ENCODE measurements around the gene PCDHA2.
"Not testable (repeated sequence)": the region's sequence is repeated elsewhere in the genome, so short reads cannot be mapped to it uniquely, and the experiment has no call there.

The PCDHA2 gene

DNA sequence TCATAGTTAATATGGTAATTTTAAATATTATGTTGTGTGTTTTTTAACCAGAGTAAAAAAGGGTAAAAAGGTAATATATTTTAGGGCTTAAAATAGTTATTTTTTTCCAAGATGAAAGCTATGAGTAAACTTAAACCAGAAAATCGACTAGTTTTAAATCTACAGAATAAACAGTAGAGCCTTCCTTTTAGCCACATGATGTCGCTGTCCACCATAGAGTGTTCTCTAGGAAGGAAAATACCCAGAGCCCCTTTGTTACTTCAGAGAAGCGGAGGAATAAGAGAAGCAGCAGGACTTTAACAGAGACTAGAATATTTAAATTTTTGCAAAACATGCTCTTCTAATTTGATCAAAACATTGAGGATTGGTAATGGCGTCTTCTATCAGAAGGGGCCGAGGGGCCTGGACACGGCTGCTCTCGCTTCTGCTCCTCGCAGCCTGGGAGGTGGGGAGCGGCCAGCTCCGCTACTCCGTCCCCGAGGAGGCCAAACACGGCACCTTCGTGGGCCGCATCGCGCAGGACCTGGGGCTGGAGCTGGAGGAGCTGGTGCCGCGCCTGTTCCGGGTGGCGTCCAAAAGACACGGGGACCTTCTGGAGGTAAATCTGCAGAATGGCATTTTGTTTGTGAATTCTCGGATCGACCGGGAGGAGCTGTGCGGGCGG lies at the start of gene PCDHA2:
TSS of gene PCDHA2 (plus strand) at position 258 of the 664 bp plus-strand sequence.
- DNase-seq: no peak

DNA sequence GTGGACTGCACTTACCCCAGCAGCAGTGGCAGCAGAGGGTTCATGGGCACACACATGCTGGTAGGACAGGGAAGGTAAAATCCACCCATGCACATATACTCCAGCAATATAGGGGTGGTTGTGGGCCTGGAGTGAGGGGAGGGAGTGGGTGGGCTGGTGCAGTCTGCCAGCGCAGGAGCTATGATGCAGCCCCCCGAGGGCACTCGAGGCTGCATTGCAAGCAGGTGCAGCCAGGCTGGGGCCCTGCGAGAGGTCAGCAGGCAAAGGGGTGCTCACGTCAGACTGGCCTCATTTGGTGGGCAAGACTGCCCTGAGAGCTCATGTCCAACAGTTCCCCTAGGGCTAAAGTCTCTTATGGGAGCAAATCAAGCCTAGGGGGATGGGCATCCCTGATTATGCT lies 41.1 kb upstream of the PCDHA2 start:
- no peak for DNase-seq

DNA sequence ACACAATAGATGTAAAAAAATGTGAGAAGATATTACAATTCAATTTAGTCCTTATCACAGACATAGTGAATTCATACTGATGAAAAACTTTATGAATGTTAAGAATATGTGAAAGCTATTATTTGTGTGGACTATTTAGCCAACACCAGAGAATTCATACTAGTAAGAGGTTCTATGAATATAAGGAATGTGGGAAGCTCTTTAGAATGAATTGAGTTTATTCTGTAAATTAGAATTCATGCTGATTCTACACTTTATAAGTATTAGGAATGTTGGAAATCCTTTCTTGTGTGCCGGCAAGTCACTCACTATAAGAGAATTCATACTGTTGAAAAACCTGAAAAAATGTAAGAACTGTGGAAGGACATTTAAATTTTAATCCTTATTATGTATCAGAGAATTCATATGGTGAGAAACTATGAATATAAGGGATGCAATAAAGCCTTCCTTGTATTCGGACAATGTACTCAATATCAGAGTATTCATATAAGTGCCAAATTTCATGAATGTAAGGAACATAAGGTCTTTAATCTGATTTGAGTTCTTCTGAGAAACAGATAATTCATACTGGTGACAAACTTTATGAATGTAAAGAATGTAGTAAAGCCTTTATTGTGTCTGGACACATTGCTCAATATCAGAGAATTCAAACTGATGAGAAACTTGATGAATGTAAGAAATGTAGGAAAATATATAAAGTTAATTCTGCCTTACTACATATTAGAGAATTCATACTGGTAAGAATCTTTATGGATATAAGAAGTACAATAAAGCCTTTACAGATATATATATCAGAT lies 30.3 kb upstream of the PCDHA2 start:
- no peak for DNase-seq

DNA sequence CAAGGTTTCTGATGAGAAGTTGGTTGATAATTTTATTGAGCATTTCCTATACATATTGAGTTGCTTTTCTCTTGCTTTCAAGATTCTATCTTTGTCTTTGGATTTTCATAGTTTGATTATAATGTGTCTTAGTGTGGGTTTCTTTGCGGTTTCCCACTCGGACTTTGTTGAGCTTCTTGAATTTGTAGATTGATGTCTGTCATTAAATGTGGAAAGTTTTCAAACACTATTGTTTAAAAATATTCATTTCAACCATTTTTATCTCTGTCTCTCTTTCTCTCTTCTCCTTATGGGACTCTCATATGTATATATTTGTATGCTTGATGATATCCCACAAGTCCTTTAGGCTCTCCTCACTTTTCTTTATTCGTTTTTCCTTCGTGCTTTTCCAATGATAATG lies 27.2 kb upstream of the PCDHA2 start:
- DNase-seq: no peak

DNA sequence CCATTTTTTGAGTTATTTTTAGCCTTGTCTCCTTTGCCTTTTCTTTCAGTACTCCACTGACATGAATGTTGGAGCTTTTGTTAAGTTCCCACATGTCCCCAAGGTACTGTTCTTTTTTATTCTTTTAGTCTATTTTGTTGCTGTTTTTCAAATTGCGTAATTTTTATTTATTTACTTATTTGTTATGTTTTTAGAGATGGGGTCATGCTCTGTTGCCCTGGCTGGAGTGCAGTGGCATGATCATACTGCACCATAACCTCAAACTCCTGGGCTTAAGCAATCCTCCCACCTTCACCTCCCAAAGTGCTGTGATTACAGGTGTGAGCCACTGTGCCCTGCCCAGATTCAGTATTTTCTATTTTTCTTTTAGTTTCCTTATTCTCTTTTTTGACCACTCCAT lies 14.1 kb upstream of the PCDHA2 start:
- DNase-seq: no peak

DNA sequence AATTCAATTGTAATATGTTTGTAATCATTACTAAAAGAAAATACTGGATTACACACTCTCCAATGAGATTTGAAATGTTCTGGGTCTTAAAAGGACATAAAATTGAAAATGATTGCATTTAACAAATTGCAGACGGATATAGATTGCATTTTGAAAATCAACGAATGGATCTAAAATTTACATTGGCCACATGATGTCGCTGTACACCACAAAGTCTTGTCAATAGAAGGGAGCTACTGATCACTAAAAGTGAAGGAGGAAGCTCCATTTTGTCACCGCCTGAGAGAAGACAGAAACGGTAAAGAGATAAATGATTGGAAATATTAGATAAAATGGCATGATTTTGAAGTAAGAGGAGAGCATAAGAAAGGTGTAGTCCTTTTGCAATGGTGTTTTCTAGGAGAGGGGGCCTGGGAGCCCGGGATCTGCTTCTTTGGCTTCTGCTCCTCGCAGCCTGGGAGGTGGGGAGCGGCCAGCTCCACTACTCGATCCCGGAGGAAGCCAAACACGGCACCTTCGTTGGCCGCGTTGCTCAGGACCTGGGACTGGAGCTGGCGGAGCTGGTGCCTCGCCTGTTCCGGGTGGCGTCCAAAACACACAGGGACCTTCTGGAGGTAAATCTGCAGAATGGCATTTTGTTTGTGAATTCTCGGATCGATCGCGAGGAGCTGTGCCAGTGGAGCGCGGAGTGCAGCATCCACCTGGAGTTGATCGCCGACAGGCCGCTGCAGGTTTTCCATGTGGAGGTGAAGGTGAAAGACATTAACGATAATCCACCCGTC lies 8.6 kb upstream of the PCDHA2 start, which contains the start of gene PCDHA1:
TSS of gene PCDHA1 (plus strand) at position 236 of the 782 bp plus-strand sequence.
- no peak for DNase-seq

DNA sequence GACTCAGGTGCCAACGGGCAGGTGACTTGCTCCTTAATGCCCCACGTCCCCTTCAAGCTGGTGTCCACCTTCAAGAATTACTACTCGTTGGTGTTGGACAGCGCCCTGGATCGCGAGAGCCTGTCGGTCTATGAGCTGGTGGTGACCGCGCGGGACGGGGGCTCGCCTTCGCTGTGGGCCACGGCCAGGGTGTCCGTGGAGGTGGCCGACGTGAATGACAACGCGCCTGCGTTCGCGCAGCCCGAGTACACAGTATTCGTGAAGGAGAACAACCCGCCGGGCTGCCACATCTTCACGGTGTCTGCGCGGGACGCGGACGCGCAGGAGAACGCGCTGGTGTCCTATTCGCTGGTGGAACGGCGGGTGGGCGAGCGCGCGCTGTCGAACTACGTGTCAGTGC lies 7.2 kb upstream of the PCDHA2 start:
- not testable (repeated sequence) for DNase-seq

DNA sequence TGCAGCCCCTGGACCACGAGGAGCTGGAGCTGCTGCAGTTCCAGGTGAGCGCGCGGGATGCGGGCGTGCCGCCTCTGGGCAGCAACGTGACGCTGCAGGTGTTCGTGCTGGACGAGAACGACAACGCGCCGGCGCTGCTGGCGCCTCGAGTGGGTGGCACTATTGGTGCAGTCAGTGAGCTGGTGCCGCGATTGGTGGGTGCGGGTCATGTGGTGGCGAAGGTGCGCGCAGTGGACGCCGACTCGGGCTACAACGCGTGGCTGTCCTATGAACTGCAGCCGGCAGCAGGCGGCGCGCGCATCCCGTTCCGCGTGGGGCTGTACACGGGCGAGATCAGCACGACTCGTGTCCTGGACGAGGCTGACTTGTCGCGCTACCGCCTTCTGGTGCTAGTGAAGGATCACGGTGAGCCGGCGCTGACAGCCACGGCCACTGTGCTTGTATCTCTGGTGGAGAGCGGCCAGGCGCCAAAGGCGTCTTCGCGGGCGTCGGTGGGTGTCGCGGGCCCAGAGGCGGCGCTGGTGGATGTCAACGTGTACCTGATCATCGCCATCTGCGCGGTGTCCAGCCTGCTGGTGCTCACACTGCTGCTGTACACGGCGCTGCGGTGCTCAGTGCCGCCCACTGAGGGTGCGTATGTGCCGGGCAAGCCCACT lies 6.7 kb upstream of the PCDHA2 start:
- not testable (repeated sequence) for DNase-seq

DNA sequence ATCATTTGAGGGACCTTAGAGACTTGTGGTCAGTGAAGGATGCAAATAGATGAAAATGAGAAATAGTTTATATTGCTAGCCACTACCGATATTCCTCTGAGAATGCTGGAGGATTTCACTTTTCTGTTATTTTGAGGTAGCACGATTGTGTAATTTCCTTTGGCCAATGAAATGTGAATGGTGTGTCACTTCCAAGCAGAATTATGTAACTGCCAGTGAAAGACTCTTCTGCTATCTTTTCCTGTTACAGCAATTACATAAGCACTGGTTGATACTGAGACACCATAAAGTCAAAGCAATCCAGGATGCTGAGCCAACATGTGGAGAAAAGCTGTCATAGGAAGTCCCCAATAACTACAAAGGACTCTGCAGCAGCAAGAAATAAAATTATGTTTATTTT lies 3.6 kb upstream of the PCDHA2 start:
- no peak for DNase-seq

DNA sequence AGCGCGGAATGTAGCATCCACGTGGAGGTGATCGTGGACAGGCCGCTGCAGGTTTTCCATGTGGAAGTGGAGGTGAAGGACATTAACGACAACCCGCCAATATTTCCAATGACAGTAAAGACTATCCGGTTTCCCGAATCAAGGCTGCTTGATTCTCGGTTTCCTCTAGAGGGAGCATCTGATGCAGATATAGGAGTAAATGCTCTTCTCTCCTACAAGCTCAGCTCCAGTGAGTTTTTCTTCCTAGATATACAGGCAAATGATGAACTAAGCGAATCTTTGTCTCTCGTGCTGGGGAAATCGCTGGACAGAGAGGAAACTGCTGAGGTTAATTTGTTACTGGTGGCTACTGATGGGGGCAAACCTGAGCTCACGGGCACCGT lies 598 bp downstream of the PCDHA2 start:
- DNase-seq: no peak

DNA sequence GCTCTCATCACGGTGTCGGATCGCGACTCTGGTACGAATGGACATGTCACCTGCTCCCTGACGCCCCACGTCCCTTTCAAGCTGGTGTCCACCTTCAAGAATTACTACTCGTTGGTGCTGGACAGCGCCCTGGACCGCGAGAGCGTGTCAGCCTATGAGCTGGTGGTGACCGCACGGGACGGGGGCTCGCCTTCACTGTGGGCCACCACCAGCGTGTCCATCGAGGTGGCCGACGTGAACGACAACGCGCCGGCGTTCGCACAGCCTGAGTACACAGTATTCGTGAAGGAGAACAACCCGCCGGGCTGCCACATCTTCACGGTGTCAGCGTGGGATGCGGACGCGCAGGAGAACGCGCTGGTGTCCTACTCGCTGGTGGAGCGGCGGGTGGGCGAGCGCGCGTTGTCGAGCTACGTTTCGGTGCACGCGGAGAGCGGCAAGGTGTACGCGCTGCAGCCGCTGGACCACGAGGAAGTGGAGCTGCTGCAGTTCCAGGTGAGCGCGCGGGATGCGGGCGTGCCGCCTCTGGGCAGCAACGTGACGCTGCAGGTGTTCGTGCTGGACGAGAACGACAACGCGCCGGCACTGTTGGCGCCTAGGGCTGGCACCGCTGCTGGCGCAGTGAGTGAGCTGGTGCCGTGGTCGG lies 1.5 kb downstream of the PCDHA2 start:
- DNase-seq: not testable (repeated sequence)

DNA sequence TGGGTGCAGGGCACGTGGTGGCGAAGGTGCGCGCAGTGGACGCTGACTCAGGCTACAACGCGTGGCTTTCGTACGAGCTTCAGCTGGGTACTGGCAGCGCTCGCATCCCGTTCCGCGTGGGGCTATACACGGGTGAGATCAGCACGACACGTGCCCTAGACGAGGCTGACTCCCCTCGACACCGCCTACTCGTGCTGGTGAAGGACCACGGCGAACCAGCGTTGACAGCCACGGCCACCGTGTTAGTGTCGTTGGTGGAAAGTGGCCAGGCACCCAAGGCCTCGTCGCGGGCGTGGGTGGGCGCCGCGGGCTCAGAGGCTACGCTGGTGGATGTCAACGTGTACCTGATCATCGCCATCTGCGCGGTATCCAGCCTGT lies 2.1 kb downstream of the PCDHA2 start:
- DNase-seq: no peak

DNA sequence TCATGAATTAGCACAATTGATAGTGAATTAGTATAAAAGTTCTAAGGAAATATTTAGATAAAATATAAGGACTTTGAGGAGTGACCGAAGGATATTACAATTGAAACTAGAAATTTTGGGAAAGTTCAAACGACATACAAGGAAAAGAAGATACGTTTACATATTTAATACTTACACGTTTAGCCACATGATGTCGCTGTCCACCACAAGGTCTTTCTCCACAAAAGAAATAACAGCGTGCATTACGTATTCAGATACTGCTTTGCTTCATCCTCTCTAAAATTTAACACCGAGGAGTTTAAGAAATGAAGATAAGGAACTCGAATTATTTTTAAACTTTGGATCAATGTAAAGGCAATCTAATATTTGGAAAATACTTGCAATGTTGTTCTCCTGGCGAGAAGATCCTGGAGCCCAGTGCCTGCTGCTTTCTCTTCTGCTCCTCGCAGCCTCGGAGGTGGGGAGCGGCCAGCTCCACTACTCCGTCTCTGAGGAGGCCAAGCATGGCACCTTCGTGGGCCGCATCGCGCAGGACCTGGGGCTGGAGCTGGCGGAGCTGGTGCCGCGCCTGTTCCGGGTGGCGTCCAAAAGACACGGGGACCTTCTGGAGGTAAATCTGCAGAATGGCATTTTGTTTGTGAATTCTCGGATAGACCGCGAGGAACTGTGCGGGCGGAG lies 6.3 kb downstream of the PCDHA2 start, which contains the start of gene PCDHA3:
TSS of gene PCDHA3 (plus strand) at position 242 of the 678 bp plus-strand sequence.
- DNase-seq: no peak

DNA sequence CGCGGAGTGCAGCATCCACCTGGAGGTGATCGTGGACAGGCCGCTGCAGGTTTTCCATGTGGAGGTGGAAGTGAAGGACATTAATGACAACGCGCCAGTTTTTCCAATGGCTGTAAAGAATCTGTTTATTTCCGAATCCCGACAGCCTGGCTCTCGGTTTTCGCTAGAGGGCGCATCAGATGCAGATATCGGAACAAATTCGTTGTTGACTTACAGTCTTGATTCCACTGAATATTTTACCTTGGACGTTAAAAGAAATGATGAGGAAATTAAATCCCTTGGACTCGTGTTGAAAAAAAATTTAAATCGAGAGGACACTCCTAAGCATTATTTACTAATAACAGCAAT lies 6.8 kb downstream of the PCDHA2 start:
- DNase-seq: no peak

DNA sequence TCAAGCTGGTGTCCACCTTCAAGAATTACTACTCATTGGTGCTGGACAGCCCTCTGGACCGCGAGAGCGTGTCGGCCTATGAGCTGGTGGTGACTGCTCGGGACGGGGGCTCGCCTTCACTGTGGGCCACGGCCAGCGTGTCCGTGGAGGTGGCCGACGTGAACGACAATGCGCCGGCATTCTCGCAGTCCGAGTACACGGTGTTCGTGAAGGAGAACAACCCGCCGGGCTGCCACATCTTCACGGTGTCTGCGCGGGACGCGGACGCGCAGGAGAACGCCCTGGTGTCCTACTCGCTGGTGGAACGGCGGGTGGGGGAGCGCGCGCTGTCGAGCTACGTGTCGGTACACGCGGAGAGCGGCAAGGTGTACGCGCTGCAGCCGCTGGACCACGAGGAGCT lies 7.7 kb downstream of the PCDHA2 start:
- DNase-seq: not testable (repeated sequence)

DNA sequence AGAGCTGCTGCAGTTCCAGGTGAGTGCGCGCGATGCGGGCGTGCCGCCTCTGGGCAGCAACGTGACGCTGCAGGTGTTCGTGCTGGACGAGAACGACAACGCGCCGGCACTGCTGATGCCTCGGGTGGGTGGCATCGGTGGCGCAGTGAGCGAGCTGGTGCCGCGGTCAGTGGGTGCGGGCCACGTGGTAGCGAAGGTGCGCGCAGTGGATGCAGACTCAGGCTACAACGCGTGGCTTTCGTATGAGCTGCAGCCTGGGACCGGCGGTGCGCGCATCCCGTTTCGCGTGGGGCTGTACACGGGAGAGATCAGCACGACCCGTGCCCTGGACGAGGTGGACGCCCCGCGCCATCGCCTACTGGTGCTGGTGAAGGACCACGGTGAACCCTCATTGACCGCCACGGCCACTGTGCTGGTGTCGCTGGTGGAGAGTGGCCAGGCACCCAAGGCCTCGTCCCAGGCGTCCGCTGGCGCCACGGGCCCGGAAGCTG lies 8.2 kb downstream of the PCDHA2 start:
- DNase-seq: no peak

DNA sequence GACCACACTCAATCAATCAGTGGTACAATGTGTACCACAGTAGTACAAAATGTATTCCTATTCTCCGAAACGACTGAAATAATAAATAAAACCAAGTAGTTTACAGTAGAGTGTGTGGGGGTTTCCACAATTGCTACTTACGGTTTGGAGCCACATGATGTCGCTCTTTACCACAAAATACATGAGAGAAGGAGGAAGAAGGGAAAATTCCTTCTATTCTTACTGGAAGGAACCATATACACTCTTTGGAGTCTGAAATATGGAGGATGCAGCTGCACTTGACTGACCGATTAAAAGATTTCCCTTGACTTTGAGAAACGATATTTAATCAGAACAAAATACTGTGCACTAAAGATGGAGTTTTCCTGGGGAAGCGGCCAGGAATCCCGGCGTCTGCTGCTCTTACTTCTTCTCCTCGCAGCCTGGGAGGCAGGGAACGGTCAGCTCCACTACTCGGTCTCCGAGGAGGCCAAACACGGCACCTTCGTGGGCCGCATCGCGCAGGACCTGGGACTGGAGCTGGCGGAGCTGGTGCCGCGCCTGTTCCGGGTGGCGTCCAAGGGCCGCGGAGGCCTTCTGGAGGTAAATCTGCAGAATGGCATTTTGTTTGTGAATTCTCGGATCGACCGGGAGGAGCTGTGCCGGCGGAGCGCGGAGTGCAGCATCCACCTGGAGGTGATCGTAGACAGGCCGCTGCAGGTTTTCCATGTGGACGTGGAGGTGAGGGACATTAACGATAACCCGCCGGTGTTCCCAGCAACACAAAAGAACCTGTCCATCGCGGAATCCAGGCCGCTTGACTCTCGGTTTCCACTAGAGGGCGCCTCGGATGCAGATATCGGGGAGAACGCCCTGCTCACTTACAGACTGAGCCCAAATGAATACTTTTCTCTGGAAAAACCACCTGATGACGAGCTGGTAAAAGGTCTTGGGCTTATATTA lies 12.5 kb downstream of the PCDHA2 start, which contains the start of gene PCDHA4:
TSS of gene PCDHA4 (plus strand) at position 235 of the 942 bp plus-strand sequence.
- DNase-seq: peak; percentile 32 to 79

DNA sequence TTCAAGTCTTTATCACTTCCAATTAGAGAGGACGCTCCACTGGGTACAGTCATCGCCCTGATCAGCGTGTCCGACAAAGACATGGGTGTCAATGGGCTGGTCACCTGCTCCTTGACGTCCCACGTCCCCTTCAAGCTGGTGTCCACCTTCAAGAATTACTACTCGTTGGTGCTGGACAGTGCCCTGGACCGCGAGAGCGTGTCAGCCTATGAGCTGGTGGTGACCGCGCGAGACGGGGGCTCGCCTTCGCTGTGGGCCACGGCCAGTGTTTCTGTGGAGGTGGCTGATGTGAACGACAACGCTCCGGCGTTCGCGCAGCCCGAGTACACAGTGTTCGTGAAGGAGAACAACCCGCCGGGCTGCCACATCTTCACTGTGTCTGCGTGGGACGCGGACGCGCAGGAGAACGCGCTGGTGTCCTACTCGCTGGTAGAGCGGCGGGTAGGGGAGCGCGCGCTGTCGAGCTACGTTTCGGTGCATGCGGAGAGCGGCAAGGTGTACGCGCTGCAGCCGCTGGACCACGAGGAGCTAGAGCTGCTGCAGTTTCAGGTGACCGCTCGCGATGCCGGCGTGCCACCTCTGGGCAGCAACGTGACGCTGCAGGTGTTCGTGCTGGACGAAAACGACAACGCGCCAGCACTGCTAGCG lies 13.7 kb downstream of the PCDHA2 start:
- DNase-seq: not testable (repeated sequence)

DNA sequence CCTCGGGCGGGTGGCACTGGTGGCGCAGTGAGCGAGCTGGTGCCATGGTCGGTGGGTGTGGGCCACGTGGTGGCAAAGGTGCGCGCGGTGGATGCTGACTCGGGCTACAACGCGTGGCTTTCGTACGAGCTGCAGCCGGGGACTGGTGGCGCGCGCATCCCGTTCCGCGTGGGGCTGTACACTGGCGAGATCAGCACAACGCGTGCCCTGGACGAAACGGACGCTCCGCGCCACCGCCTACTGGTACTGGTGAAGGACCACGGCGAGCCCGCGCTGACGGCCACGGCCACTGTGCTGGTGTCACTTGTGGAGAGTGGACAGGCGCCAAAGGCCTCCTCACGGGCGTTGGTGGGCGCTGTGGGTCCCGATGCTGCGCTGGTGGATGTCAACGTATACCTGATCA lies 14.2 kb downstream of the PCDHA2 start:
- DNase-seq: no peak
